Measurements from ENCODE around the gene NUP50.

Gene NUP50

DNA sequence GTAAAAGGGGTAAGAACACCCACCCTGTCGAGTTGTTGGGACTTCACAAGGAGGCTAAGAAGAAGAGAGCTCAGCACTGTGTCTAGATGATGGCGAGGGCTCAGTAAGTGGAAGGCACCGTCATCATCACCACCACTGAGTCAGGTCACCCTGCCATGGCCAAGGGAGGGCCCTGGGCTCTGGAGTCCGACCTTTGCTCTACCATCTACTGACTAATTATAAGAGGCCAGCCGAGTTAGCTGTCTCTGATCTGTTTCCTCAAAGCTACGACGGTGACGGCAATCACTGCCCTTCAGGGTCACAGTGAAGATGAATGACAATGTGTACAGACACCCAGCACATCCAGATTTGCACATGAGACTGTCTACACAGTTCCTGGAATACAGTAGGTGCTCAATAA lies 47.7 kb downstream of the NUP50 start:
- DNase-seq: no peak

DNA sequence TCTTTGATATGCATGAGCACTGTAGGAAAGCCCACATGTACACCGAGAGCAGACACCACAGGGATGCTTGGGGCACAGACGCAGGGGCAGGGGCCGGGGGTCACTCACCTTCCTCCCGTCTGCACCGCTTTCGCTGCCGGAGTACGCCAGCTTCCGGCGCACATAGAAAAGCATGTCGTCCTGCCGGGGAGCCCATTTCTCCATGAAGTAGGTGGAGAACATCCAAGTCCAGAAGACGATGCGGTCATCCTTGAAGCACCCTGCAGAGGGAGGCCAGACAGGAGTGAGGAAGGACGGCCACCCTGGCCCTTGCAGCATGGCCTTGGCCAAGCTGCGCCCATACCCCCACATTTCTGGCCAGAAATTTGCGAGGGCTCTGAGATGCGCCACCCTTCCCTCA lies 48.1 kb downstream of the NUP50 start:
- no peak for DNase-seq

GRCh38 chr22:45212306-45212709 lies 48.6 kb downstream of the NUP50 start:
- DNase-seq: no peak

DNA sequence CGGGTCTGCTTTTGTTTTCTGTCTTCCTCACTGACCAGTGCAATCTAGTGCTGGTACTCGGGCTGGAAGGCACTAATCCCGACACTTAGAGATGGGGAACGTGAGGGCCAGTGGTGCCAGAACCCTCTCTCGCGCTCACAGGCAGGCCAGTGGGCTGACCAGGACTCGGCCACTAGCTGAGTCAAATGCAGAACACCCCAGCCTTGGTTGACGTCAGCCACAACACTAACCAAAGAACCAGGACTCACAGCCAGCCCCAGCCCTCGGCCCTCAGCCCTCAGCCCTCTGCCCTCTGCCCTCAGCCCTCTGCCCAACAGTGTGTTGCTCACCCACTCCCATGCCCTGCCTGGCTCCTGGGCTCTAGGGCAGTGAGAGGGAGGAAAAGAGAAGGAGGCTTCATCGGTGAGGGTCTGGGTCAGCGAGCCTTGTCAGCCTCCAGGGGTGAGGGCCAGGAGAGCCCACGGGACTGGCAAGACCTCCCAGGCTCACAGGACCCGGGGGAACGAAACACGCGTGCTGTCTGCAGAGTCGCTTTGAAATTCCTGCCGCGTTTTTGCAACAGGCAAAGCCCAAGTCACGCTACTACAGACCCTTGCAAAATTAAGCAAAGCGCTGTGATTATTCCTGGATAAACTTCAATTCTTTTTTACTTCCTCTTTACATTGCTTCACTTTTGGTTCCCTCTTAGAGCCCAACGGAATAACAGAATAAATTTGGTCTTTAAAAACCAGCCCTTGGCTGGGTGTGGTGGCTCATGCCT lies 49.4 kb downstream of the NUP50 start:
- no peak for DNase-seq

- DNase-seq: no peak
Measured at GRCh38 chr22:45216133-45217003, 52.6 kb downstream of the NUP50 start.

- no peak for DNase-seq
Measured at GRCh38 chr22:45217345-45217744, 53.6 kb downstream of the NUP50 start.

- DNase-seq: no peak
Measured at GRCh38 chr22:45217806-45218205, 54.1 kb downstream of the NUP50 start.

- no peak for DNase-seq
Measured at GRCh38 chr22:45218976-45219375, 55.3 kb downstream of the NUP50 start.

DNA sequence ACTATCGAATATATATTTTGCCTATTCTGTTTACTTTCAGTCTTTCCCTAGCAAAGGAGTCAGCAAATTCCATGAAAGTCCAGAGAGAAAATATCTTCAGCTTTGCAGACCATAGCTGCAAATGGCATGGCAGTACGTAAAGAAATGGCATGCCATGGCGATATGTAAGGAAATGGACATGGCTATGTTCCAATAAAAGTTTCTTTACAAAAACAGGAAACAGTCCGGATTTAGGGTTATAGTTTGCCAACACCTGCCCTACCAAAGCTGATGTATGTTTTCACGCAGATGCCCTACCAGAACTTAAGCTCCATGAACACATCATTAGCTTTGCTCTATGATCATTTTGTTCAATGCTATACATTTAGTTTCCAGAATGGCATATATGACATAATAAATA lies 57.5 kb downstream of the NUP50 start:
- no peak for DNase-seq

DNA sequence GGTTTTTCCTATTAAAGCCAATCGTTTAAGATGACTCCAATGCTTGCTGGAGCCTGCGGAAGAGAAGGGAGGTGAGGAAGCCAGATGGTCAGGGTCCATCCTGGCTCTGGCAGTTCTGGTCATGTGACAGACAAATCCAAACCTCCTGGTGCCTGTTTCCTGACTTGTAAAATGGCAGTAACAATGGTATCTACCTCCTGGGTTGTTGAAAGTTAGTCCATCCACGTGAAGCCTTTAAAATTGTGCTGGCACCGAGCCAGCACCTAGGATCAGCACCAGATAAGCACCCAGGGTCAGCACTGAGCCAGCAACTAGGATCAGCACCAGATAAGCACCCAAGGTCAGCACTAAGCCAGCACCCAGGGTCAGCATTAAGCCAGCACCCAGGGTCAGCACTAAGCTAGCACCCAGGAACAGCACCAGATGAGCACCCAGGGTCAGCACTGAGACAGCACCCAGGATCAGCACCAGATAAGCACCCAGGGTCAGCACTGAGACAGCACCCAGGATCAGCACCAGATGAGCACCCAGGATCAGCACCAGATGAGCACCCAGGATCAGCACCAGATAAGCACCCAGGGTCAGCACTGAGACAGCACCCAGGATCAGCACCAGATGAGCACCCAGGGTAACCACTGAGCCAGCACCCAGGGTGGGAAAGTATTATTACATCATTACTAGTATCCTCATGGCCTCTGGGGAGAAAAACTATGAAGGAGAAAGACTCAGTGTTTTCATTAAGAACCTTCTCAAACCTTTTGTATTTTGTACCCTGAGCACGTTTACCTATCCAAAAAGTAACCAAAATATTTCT lies 59.8 kb downstream of the NUP50 start:
- no peak for DNase-seq

GRCh38 chr22:45224331-45224730 lies 60.6 kb downstream of the NUP50 start:
- no peak for DNase-seq

- no peak for DNase-seq
Measured at GRCh38 chr22:45224988-45225731, 61.4 kb downstream of the NUP50 start.

DNA sequence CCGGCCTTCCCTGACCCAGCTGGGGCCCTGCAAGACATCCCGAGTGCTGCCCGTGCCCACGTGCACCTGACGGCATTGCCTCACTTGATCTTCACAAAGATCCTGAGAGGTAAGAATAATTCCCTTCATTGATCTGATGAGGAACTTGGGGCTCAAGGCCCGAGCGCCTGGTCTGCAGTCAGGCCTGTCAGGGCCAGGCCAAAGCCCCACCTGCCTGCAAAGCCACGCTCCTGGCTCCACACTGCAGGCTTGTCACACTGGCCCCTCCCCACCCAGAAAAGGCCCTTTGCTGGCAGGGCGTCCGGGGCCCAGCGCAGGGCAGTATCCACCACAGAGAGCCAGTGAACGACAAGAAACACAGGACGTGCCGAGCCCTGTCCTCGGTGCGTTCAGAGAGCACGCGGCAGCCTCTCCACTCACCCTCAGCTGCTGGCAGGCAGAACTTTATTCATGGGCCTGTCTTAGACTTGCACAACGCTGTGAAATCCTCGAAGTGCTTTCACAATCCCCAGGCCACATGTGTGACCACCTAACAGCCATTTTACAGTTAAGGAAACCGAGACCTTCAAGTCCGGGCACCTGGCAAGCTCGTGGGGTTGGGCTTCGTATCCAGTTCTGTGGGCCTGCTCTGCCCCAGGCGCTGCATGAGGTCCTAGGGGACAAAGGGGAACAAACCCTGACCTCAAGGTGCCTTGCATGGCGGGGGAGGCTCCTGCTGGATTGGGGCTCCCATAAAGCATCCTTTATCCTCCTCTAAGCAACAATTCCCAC lies 62.2 kb downstream of the NUP50 start:
- no peak for DNase-seq

- DNase-seq: no peak
Measured at GRCh38 chr22:45226503-45227186, 62.9 kb downstream of the NUP50 start.

- no peak for DNase-seq
Measured at GRCh38 chr22:45227645-45228400, 64.1 kb downstream of the NUP50 start.

DNA sequence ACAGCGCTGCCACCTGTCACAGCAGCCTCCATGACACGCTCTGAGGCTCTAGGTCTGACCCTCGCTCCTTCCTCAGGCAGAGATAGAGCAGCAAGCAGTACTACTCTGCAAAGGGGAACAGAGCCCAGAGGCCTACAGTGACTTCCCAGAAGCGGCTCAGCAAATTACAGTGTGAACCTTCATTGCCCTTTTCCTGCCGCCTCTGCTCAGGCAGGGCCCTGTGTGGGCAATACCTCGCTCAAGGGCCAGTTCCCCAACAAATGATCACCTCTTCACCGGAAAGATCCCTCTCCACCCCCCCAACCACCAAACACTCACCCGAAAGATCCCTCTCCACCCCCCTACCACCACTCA lies 64.7 kb downstream of the NUP50 start:
- DNase-seq: no peak

- DNase-seq: no peak
Measured at GRCh38 chr22:45229181-45229580, 65.5 kb downstream of the NUP50 start.

GRCh38 chr22:45230026-45230721 lies 66.4 kb downstream of the NUP50 start:
- no peak for DNase-seq

DNA sequence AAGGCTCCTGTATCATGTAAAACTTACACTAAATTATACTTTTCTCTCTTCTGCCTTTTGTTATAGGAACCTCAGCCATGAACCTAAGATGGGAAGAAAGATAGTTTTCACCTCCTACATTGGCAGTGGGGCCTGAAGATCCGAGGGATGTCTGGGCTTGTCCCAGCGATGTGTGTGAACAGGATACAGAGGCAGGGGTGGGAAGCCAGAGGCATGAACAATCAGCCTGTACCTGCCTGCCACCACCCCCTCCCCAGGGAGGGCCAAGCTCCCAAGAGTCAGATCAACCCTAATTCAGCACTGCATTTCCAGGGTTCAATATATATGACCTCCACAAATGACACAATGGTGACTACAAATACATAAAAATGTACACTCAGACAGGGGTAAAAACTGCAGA lies 67.6 kb downstream of the NUP50 start:
- no peak for DNase-seq

DNA sequence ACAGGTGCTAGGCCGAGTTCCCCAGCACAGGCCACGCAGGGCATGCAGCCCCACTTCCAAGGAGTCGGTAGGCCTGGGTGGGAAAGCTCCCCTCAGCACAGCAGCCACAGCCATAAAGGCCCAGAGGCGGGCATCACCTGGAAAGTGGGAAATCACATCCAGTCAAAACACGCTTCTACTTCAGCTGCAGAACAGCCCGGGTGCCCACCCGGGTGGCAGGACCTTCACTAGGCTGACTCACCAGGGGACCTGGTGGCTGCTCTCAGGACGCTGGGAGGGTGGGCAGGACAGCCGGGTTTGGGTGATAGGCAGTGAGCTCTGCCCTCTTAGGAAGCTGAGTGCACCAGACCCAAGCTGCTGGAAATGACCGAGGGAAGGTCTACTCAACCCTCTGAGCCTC lies 69.7 kb downstream of the NUP50 start:
- DNase-seq: no peak

Data from activated CD4-positive, alpha-beta T cell treated with anti-CD3 and anti-CD28 coated beads, Interleukin-2, amount 50 U/mL, for 1 hour (primary cell).